Neuronal stem cell (in vitro differentiated cells): ENCODE data around the gene ANKRD13D.

Experiments used
- DNase-seq: peaks from one replicate; pipeline ENCODE4 v3.0.0-alpha.2; 2013; ENCODE audit warnings: low spot score
- H2AFZ ChIP-seq: one replicate; pipeline ENCODE4 v1.6.1; 2013; ENCODE audit warnings: mild to moderate bottlenecking, low read length, inconsistent platforms
- H2AK5ac ChIP-seq: 2 replicates; pipeline ENCODE4 v1.6.1; 2013; ENCODE audit warnings: low read depth, mild to moderate bottlenecking, inconsistent platforms, low read length, moderate library complexity, mixed read lengths
- H2BK120ac ChIP-seq: 2 replicates; pipeline ENCODE4 v1.6.1; 2013; ENCODE audit warnings: low read depth, mild to moderate bottlenecking, inconsistent platforms, low read length, moderate library complexity, mixed read lengths
- H2BK12ac ChIP-seq: one replicate; pipeline ENCODE4 v1.6.1; 2013; ENCODE audit warnings: low read length, inconsistent platforms
- H2BK15ac ChIP-seq: 2 replicates; pipeline ENCODE4 v1.6.1; 2013; ENCODE audit warnings: mild to moderate bottlenecking, low read length, inconsistent platforms, mixed read lengths
- H2BK5ac ChIP-seq: one replicate; pipeline ENCODE4 v1.6.1; 2013; ENCODE audit warnings: inconsistent platforms, mild to moderate bottlenecking, low read length, moderate library complexity
- H3K14ac ChIP-seq: one replicate; pipeline ENCODE4 v1.6.1; 2013; ENCODE audit warnings: low read length, inconsistent platforms
- H3K18ac ChIP-seq: 2 replicates; pipeline ENCODE4 v1.6.1; 2013; ENCODE audit warnings: low read length, inconsistent platforms
- H3K23ac ChIP-seq: 2 replicates; pipeline ENCODE4 v1.6.1; 2013; ENCODE audit warnings: low read depth, mild to moderate bottlenecking, mixed read lengths, low read length, inconsistent platforms; ENCODE audit not compliant: poor library complexity
- H3K27ac ChIP-seq: replicated peaks from 3 replicates; pipeline ENCODE4 v1.5.1; 2013; ENCODE audit warnings: low read length, inconsistent platforms
- H3K27me3 ChIP-seq, 3 experiments: 2 replicates each; pipeline ENCODE4 v1.6.1; 2013; ENCODE audit warnings: low read length in 3 of 3, mild to moderate bottlenecking in 2 of 3, inconsistent platforms in 1 of 3, low read depth in 1 of 3, mixed read lengths in 1 of 3, moderate library complexity in 1 of 3; ENCODE audit not compliant: control insufficient read depth in 3 of 3, insufficient read depth in 3 of 3
- H3K36me3 ChIP-seq, 2 donors: replicated peaks in 1 of 2; 2 replicates each; pipeline ENCODE4 v1.6.1; 2013; ENCODE audit warnings: low read length in 2 of 2; ENCODE audit not compliant: control insufficient read depth in 2 of 2, insufficient read depth in 2 of 2
- H3K4ac ChIP-seq: 2 replicates; pipeline ENCODE4 v1.6.1; 2013; ENCODE audit warnings: inconsistent platforms, mild to moderate bottlenecking, low read length, moderate library complexity
- H3K4me1 ChIP-seq, 2 donors: 1 replicate in 1 of 2; 2 replicates in 1 of 2; pipeline ENCODE4 v1.6.1; 2013; ENCODE audit warnings: low read length in 2 of 2, low read depth in 1 of 2; ENCODE audit not compliant: control insufficient read depth in 2 of 2, insufficient read depth in 1 of 2
- H3K4me2 ChIP-seq: one replicate; pipeline ENCODE4 v1.6.1; 2013; ENCODE audit warnings: mild to moderate bottlenecking, low read length, inconsistent platforms; ENCODE audit not compliant: insufficient read depth, poor library complexity, severe bottlenecking
- H3K4me3 ChIP-seq, 2 donors: 2 replicates each; pipeline ENCODE4 v1.5.1; 2013; ENCODE audit warnings: low read length in 2 of 2, mild to moderate bottlenecking in 2 of 2, inconsistent platforms in 1 of 2, moderate library complexity in 1 of 2
- H3K79me1 ChIP-seq: one replicate; pipeline ENCODE4 v1.6.1; 2013; ENCODE audit warnings: low read depth, mild to moderate bottlenecking, inconsistent platforms, low read length, moderate library complexity
- H3K9ac ChIP-seq: one replicate; pipeline ENCODE4 v1.6.1; 2013; ENCODE audit warnings: mild to moderate bottlenecking, low read depth, low read length, inconsistent platforms; ENCODE audit not compliant: poor library complexity
- H3K9me3 ChIP-seq, 2 donors: replicated peaks in 1 of 2; 2 replicates each; pipeline versions ENCODE3 to v1.6.1; 2013; ENCODE audit warnings: low read length in 2 of 2, mild to moderate bottlenecking in 2 of 2, inconsistent platforms in 1 of 2, low read depth in 1 of 2, mixed read lengths in 1 of 2, moderate library complexity in 1 of 2; ENCODE audit not compliant: control insufficient read depth in 2 of 2, insufficient read depth in 1 of 2
- H4K8ac ChIP-seq: one replicate; pipeline ENCODE4 v1.6.1; 2013; ENCODE audit warnings: low read depth, mild to moderate bottlenecking, inconsistent platforms, low read length, moderate library complexity
- H4K91ac ChIP-seq: one replicate; pipeline ENCODE4 v1.6.1; 2013; ENCODE audit warnings: low read length, low read depth, mild to moderate bottlenecking, inconsistent platforms; ENCODE audit not compliant: poor library complexity
- WGBS, 2 donors: extraction: QIAGEN DNeasy Blood & Tissue Kit; methylation state at CpG; one replicate each; pipeline ENCODE4 v1.1.7; 2013; ENCODE audit warnings: missing lambda C conversion rate in 2 of 2, mixed read lengths in 1 of 2; ENCODE audit not compliant: insufficient read length in 2 of 2, insufficient replicate concordance in 1 of 2; ENCODE audit errors: extremely low coverage in 2 of 2; 5-methylcytosine and 5-hydroxymethylcytosine counted together

The ANKRD13D gene

GRCh38 chr11:67298786-67299185, 9.7 kb downstream of the ANKRD13D start:
- Histone ChIP-seq H3K4me3 (no peak overlapping the region), H4K91ac (no peak overlapping the region), H3K9me3 (peaks cover 0 to 22% of the 10 kb centered on the region in 2 donors), H2BK12ac (no peak overlapping the region), H3K4ac (no peak overlapping the region), H2BK5ac (peak overlapping the region; percentile 53), H3K14ac (no peak overlapping the region), H2AK5ac (no peak overlapping the region), H3K9ac (no peak overlapping the region), H4K8ac (no peak overlapping the region), H3K4me1 (peaks cover 0 to 11% of the 10 kb centered on the region in 2 donors), H2BK120ac (no peak overlapping the region), H3K36me3 (peaks cover 24 to 74% of the 10 kb centered on the region in 2 donors), H3K18ac (no peak overlapping the region), H3K23ac (no peak overlapping the region), H2BK15ac (no peak overlapping the region), H3K27me3 (peaks cover 0 to 1% (median 0%) of the 10 kb centered on the region in 3 experiments), H2AFZ (no peak overlapping the region), H3K79me1 (no peaks in the 10 kb centered on the region), H3K27ac (no peak overlapping the region), H3K4me2 (no peak overlapping the region)
- no CpG with 5 or more reads among the region's 7 CpGs for WGBS, 2 donors
- no peak for DNase-seq

GRCh38 chr11:67299471-67300191, 10.5 kb downstream of the ANKRD13D start:
- Histone ChIP-seq H2BK12ac (peak overlapping the region; percentile 30), H3K79me1 (no peaks in the 10 kb centered on the region), H4K8ac (peak overlapping the region; percentile 82), H4K91ac (no peak overlapping the region), H2AK5ac (no peak overlapping the region), H2BK15ac (no peak overlapping the region), H3K23ac (no peak overlapping the region), H2BK5ac (peak overlapping the region; percentile 53), H3K9ac (peak overlapping the region; percentile 44), H3K4me3 (peak overlapping the region in 1 of 2 donors; percentile 28), H3K36me3 (peaks cover 24 to 66% of the 10 kb centered on the region in 2 donors), H3K4ac (no peak overlapping the region), H3K9me3 (peaks cover 4 to 20% of the 10 kb centered on the region in 2 donors), H3K4me1 (peaks cover 0 to 12% of the 10 kb centered on the region in 2 donors), H3K4me2 (no peak overlapping the region), H3K14ac (no peak overlapping the region), H2BK120ac (no peak overlapping the region), H3K18ac (no peak overlapping the region), H2AFZ (no peak overlapping the region), H3K27me3 (peaks cover 0 to 9% (median 0%) of the 10 kb centered on the region in 3 experiments), H3K27ac (no peak overlapping the region)
- no peak for DNase-seq
- no CpG with 5 or more reads among the region's 29 CpGs for WGBS, 2 donors

- Histone ChIP-seq H3K23ac (no peak overlapping the region), H3K27me3 (peaks cover 0 to 13% (median 0%) of the 10 kb centered on the region in 3 experiments), H3K79me1 (no peaks in the 10 kb centered on the region), H3K4me2 (no peak overlapping the region), H3K4me3 (no peak overlapping the region), H2BK12ac (no peak overlapping the region), H3K9ac (no peak overlapping the region), H2AFZ (no peak overlapping the region), H3K18ac (no peak overlapping the region), H3K14ac (no peak overlapping the region), H3K27ac (no peak overlapping the region), H4K8ac (no peak overlapping the region), H3K4me1 (peaks cover 0 to 12% of the 10 kb centered on the region in 2 donors), H2BK15ac (no peak overlapping the region), H3K4ac (no peak overlapping the region), H3K36me3 (peaks cover 24 to 60% of the 10 kb centered on the region in 2 donors), H4K91ac (no peak overlapping the region), H2BK120ac (peak overlapping the region; percentile 61), H2AK5ac (no peak overlapping the region), H3K9me3 (peaks cover 4 to 15% of the 10 kb centered on the region in 2 donors), H2BK5ac (no peak overlapping the region)
- WGBS, 2 donors = no CpG with 5 or more reads among the region's 13 CpGs
- no peak for DNase-seq
These were observed 11.2 kb downstream of the ANKRD13D start for GRCh38 chr11:67300256-67300755.

- H3K79me1 ChIP-seq = no peaks in the 10 kb centered on the region
- peaks cover 0 to 14% (median 0%) of the 10 kb centered on the region in 3 experiments for H3K27me3 ChIP-seq
- H4K91ac ChIP-seq = no peak overlapping the region
- no peak overlapping the region for H3K18ac ChIP-seq
- peaks cover 24 to 55% of the 10 kb centered on the region in 2 donors for H3K36me3 ChIP-seq
- H2AFZ ChIP-seq = no peak overlapping the region
- H3K4me1 ChIP-seq = peaks cover 0 to 12% of the 10 kb centered on the region in 2 donors
- H3K27ac ChIP-seq = no peak overlapping the region
- H3K9me3 ChIP-seq = peaks cover 4 to 10% of the 10 kb centered on the region in 2 donors
- H2BK5ac ChIP-seq = no peak overlapping the region
- no peak overlapping the region for H3K14ac ChIP-seq
- H2BK15ac ChIP-seq = no peak overlapping the region
- no CpG with 5 or more reads among the region's 22 CpGs for WGBS, 2 donors
- peak overlapping the region; percentile 85 for H3K23ac ChIP-seq
- DNase-seq = no peak
- peak overlapping the region; percentile 21 for H3K9ac ChIP-seq
- no peak overlapping the region for H2BK120ac ChIP-seq
- H2BK12ac ChIP-seq = peak overlapping the region; percentile 73
- no peak overlapping the region for H3K4me2 ChIP-seq
- no peak overlapping the region for H4K8ac ChIP-seq
- no peak overlapping the region for H2AK5ac ChIP-seq
- H3K4ac ChIP-seq = peak overlapping the region; percentile 23
- H3K4me3 ChIP-seq = no peak overlapping the region
These were observed 11.7 kb downstream of the ANKRD13D start for GRCh38 chr11:67300756-67301312.
